ENCODE measurements around the gene CDKAL1.

GRCh38 chr6:21257125-21257524, 722.9 kb downstream of the CDKAL1 start:
- TF ChIP-seq CTCF (IDR thresholded peaks at IDR 0.05) (no peak), POLR2A (IDR thresholded peaks at IDR 0.05) (no peak)

All from tibial nerve (tissue), 3 donors.